Epithelial cell of esophagus (primary cell): ENCODE measurements around the gene IL18.
"Not testable (repeated sequence)": the region's sequence is repeated elsewhere in the genome, so short reads cannot be mapped to it uniquely, and the experiment has no call there.

Experiments
- DNase-seq: peaks from one replicate; pipeline ENCODE4 v3.0.0; 2010; ENCODE audit warnings: low read depth
- H3K4me3 ChIP-seq: 2 replicates; pipeline ENCODE4 v1.5.1; 2011; ENCODE audit warnings: mild to moderate bottlenecking, low read length, control low read depth
- TF ChIP-seq, protein P1 (sequence below): IDR thresholded peaks from 2 replicates; pipeline ENCODE4 v1.5.1; 2011; ENCODE audit warnings: low read depth, mild to moderate bottlenecking, low read length, control low read depth, inconsistent platforms; ENCODE audit not compliant: insufficient read depth; ENCODE audit errors: missing control alignments

Gene IL18

DNA sequence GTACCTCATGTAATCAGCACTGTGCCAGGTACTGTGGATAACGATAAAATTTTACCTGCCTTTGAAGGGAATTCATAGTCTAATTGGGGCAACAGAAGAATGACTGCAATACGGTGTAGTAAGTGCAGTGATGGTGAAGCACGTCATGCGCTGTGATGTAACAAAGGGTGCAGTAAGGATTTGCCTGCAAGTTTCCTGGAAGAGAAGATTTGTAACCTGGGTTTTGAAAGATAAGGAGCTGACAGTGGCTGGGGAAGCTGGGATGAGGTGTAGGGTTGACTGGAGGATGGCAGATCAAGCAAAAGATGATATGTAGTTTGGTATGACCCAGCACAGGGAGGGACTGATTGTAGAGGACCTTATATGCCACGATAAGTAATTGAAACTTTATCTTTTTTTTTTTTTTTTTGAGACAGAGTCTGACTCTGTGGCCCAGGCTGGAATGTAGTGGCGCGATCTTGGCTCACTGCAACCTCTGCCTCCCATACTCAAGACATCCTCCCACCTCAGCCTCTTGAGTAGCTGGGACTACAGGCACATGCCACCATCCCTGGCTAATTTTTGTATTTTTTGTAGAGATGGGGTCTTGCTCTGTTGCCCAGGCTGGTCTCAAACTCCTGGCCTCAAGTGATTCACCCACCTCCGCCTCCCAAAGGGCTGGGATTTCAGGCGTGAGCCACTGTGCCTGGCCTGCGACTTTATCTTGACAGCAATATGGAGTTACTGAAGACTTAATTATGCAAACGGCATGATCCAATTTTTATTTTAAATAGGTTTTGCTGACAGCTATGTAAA lies 66.0 kb downstream of the IL18 start:
- H3K4me3 ChIP-seq: no peak overlapping the region
- TF ChIP-seq, protein P1, sequence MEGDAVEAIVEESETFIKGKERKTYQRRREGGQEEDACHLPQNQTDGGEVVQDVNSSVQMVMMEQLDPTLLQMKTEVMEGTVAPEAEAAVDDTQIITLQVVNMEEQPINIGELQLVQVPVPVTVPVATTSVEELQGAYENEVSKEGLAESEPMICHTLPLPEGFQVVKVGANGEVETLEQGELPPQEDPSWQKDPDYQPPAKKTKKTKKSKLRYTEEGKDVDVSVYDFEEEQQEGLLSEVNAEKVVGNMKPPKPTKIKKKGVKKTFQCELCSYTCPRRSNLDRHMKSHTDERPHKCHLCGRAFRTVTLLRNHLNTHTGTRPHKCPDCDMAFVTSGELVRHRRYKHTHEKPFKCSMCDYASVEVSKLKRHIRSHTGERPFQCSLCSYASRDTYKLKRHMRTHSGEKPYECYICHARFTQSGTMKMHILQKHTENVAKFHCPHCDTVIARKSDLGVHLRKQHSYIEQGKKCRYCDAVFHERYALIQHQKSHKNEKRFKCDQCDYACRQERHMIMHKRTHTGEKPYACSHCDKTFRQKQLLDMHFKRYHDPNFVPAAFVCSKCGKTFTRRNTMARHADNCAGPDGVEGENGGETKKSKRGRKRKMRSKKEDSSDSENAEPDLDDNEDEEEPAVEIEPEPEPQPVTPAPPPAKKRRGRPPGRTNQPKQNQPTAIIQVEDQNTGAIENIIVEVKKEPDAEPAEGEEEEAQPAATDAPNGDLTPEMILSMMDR: no peak
- DNase-seq: no peak

DNA sequence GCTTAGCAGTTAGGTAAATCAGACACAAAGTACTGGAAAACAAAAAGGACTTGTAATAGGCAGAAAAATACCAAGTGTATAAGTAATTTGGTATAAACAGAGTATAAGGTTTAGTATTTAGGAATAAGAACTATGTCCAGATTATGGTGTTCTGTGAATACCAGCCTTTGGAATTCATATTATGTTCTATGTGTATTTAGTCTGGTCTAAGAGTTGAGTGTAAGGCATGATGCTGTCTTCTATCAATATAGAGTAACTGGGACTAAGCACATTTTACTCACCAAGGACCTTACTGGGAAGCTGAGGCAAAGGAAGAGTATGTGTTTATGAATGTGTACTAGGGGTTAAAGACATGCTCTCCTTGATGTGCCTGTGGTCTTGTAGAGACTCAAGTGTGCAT lies 67.7 kb downstream of the IL18 start:
- no peak overlapping the region for H3K4me3 ChIP-seq
- TF ChIP-seq, protein P1: no peak
- no peak for DNase-seq

DNA sequence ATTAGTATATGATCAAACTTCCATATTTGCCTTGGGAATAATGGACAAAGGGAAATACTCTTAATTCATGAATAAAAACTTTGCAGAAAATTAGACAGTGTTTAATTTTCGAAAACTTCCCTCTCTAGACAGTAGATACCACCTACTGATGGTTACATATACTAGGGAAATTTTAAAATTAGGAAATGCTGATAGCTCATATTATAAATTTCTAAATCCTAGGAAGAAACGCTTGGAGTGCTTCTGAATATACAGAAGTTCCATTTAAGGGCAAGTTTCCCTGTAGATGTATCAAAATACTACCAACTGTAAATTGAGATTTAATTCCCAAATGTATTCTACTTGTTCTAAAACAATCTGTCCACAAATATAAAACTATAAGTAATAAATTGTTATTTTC lies 68.6 kb downstream of the IL18 start:
- not testable (repeated sequence) for DNase-seq, H3K4me3 ChIP-seq
